Mesenchymal stem cell (in vitro differentiated cells and primary cell): ENCODE data around the gene ZNF41.

ENCODE experiments used
- DNase-seq: peaks from one replicate; pipeline ENCODE4 v3.0.0-alpha.2; 2013
- H2AFZ ChIP-seq: one replicate; pipeline ENCODE4 v1.6.1; 2013; ENCODE audit warnings: low read depth, mild to moderate bottlenecking, control low read depth, inconsistent platforms, low read length, moderate library complexity
- H2AK5ac ChIP-seq: 2 replicates; pipeline ENCODE4 v1.6.1; 2013; ENCODE audit warnings: low read length, moderate library complexity, mild to moderate bottlenecking, inconsistent platforms; ENCODE audit not compliant: severe bottlenecking
- H2BK120ac ChIP-seq: one replicate; pipeline ENCODE4 v1.6.1; 2013; ENCODE audit warnings: low read depth, mild to moderate bottlenecking, inconsistent platforms, low read length, moderate library complexity
- H2BK12ac ChIP-seq, 2 experiments: one replicate each; pipeline ENCODE4 v1.6.1; 2013; ENCODE audit warnings: inconsistent platforms in 2 of 2, low read length in 2 of 2, mild to moderate bottlenecking in 2 of 2, moderate library complexity in 2 of 2, control low read depth in 1 of 2
- H2BK15ac ChIP-seq: one replicate; pipeline ENCODE4 v1.6.1; 2013; ENCODE audit warnings: mild to moderate bottlenecking, low read depth, inconsistent platforms; ENCODE audit not compliant: poor library complexity, severe bottlenecking
- H2BK5ac ChIP-seq: 2 replicates; pipeline ENCODE4 v1.6.1; 2013; ENCODE audit warnings: low read depth, mild to moderate bottlenecking, low read length, control low read depth, inconsistent platforms; ENCODE audit not compliant: poor library complexity, severe bottlenecking
- H3K14ac ChIP-seq, 2 experiments: one replicate each; pipeline ENCODE4 v1.6.1; 2013; ENCODE audit warnings: inconsistent platforms in 2 of 2, low read length in 2 of 2, control low read depth in 1 of 2, mild to moderate bottlenecking in 1 of 2, moderate library complexity in 1 of 2
- H3K18ac ChIP-seq, 2 experiments: one replicate each; pipeline ENCODE4 v1.6.1; 2013; ENCODE audit warnings: inconsistent platforms in 2 of 2, low read length in 2 of 2, control low read depth in 1 of 2, low read depth in 1 of 2, mild to moderate bottlenecking in 1 of 2
- H3K23ac ChIP-seq, 2 experiments: one replicate each; pipeline ENCODE4 v1.6.1; 2013; ENCODE audit warnings: inconsistent platforms in 2 of 2, low read length in 2 of 2, mild to moderate bottlenecking in 2 of 2, moderate library complexity in 2 of 2, control low read depth in 1 of 2
- H3K27ac ChIP-seq: 2 replicates; pipeline ENCODE4 v1.5.1; 2013; ENCODE audit warnings: mild to moderate bottlenecking, moderate library complexity, low read length, control low read depth, inconsistent platforms; ENCODE audit not compliant: poor library complexity, severe bottlenecking
- H3K27me3 ChIP-seq, 2 experiments: 2 replicates each; pipeline versions ENCODE4 v1.6.1 to v1.7.0; 2013; ENCODE audit warnings: low read length in 2 of 2, mild to moderate bottlenecking in 2 of 2, moderate library complexity in 2 of 2, control low read depth in 1 of 2, inconsistent platforms in 1 of 2; ENCODE audit not compliant: control insufficient read depth in 1 of 2, insufficient read depth in 1 of 2
- H3K36me3 ChIP-seq, 2 experiments: 2 replicates each; pipeline versions ENCODE4 v1.6.1 to v1.7.0; 2013; ENCODE audit warnings: low read length in 2 of 2, control low read depth in 1 of 2, inconsistent platforms in 1 of 2, low read depth in 1 of 2, mild to moderate bottlenecking in 1 of 2; ENCODE audit not compliant: insufficient read depth in 2 of 2, control insufficient read depth in 1 of 2
- H3K4ac ChIP-seq, 2 experiments: one replicate each; pipeline ENCODE4 v1.6.1; 2013; ENCODE audit warnings: inconsistent platforms in 2 of 2, low read length in 2 of 2, mild to moderate bottlenecking in 2 of 2, moderate library complexity in 2 of 2, control low read depth in 1 of 2, low read depth in 1 of 2
- H3K4me1 ChIP-seq: 2 replicates; pipeline ENCODE4 v1.6.1; 2013; ENCODE audit warnings: low read depth, low read length, control low read depth; ENCODE audit not compliant: control insufficient read depth, insufficient read depth
- H3K4me2 ChIP-seq: 2 replicates; pipeline ENCODE4 v1.6.1; 2013; ENCODE audit warnings: low read length, mild to moderate bottlenecking, inconsistent platforms; ENCODE audit not compliant: poor library complexity, severe bottlenecking
- H3K4me3 ChIP-seq, 2 experiments: 2 replicates each; pipeline versions ENCODE4 v1.5.1 to v1.7.0; 2013; ENCODE audit warnings: low read length in 2 of 2, mild to moderate bottlenecking in 2 of 2, control low read depth in 1 of 2, low read depth in 1 of 2; ENCODE audit not compliant: insufficient read depth in 1 of 2
- H3K79me1 ChIP-seq: replicated peaks from 2 replicates; pipeline ENCODE4 v1.6.1; 2013; ENCODE audit warnings: mild to moderate bottlenecking, control low read depth, low read length, inconsistent platforms; ENCODE audit not compliant: poor library complexity, severe bottlenecking
- H3K9ac ChIP-seq: 2 replicates; pipeline ENCODE4 v1.7.0; 2013; ENCODE audit warnings: mild to moderate bottlenecking, low read length, moderate library complexity
- H3K9me3 ChIP-seq: 2 replicates; pipeline ENCODE4 v1.7.0; 2013; ENCODE audit warnings: mild to moderate bottlenecking, low read length; ENCODE audit not compliant: control insufficient read depth
- H4K8ac ChIP-seq: one replicate; pipeline ENCODE4 v1.6.1; 2013; ENCODE audit warnings: inconsistent platforms, mild to moderate bottlenecking, low read length, moderate library complexity
- H4K91ac ChIP-seq: one replicate; pipeline ENCODE4 v1.6.1; 2013; ENCODE audit warnings: mild to moderate bottlenecking, low read length, inconsistent platforms
- WGBS: methylation state at CpG from one replicate; pipeline ENCODE4 v1.1.7; 2013; ENCODE audit warnings: mixed read lengths; 5-methylcytosine and 5-hydroxymethylcytosine counted together

The ZNF41 gene

GRCh38 chrX:47480576-47480975, 2.4 kb downstream of the ZNF41 start:
- Histone ChIP-seq H3K4ac (no peak overlapping the region), H3K4me1 (peaks cover 3% of the 10 kb centered on the region)
- WGBS, result 0% methylated on average over 1 of the region's 2 CpGs

DNA sequence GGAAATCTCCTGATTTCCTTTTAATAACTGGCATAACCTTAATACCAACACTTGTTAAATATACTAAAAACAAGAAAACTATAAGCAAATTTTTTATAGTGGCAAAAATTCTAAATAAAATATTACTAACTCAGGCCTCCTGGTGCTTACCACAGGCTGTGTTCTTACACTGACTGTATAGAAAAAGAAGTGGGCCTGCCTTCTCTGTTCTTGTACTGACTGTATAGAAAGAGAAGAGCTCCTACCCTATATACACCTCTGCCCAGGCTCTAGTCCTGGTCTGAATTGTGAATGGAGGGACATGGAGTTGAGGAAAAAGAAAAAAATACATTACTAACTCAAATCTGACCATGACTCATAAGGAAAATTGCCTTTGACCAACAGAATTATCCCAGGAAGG, 7.5 kb downstream of the ZNF41 start:
- Histone ChIP-seq H3K14ac (no peak overlapping the region), H3K27ac (no peak overlapping the region), H4K91ac (no peak overlapping the region), H3K9me3 (no peaks in the 10 kb centered on the region), H3K4me2 (no peak overlapping the region), H2AFZ (no peak overlapping the region), H3K36me3 (no peaks in the 10 kb centered on the region), H3K4ac (no peak overlapping the region), H3K18ac (no peak overlapping the region), H2BK5ac (no peak overlapping the region), H2AK5ac (no peak overlapping the region), H2BK15ac (no peak overlapping the region), H3K27me3 (no peaks in the 10 kb centered on the region), H3K4me1 (no peaks in the 10 kb centered on the region), H3K23ac (no peak overlapping the region), H2BK12ac (no peak overlapping the region), H3K4me3 (no peak overlapping the region), H3K79me1 (peaks cover 2% of the 10 kb centered on the region), H2BK120ac (no peak overlapping the region), H4K8ac (no peak overlapping the region), H3K9ac (no peak overlapping the region)
- DNase-seq, result no peak

More at GRCh38 chrX:47480576-47480975, 2.4 kb downstream of the ZNF41 start:
- H3K27me3 ChIP-seq, result peaks cover 0 to 2% of the 10 kb centered on the region in 2 experiments
- no peak overlapping the region for H3K4me2 ChIP-seq
- H3K79me1 ChIP-seq, result no peaks in the 10 kb centered on the region
- no peak overlapping the region for H4K91ac ChIP-seq
- no peak overlapping the region for H3K9ac ChIP-seq
- H2AK5ac ChIP-seq, result no peak overlapping the region
- no peak overlapping the region for H3K14ac ChIP-seq
- no peak for DNase-seq
- H2BK12ac ChIP-seq, result no peak overlapping the region
- no peak overlapping the region for H3K4me3 ChIP-seq
- H3K18ac ChIP-seq, result no peak overlapping the region
- H2AFZ ChIP-seq, result no peak overlapping the region
- no peaks in the 10 kb centered on the region for H3K36me3 ChIP-seq
- H3K27ac ChIP-seq, result no peak overlapping the region
- no peak overlapping the region for H2BK120ac ChIP-seq
- no peak overlapping the region for H3K23ac ChIP-seq
- no peak overlapping the region for H4K8ac ChIP-seq
- H3K9me3 ChIP-seq, result no peaks in the 10 kb centered on the region
- H2BK5ac ChIP-seq, result no peak overlapping the region
- H2BK15ac ChIP-seq, result no peak overlapping the region

- no peak overlapping the region for H3K4ac ChIP-seq
- peaks cover 15% of the 10 kb centered on the region for H3K79me1 ChIP-seq
- no peak overlapping the region for H4K8ac ChIP-seq
- no peak overlapping the region for H3K4me3 ChIP-seq
- H3K18ac ChIP-seq, result no peak overlapping the region
- H3K23ac ChIP-seq, result no peak overlapping the region
- no peak overlapping the region for H3K4me2 ChIP-seq
- 95% methylated on average over 5 of the region's 5 CpGs for WGBS
- no peak overlapping the region for H2BK5ac ChIP-seq
- H4K91ac ChIP-seq, result no peak overlapping the region
- no peak overlapping the region for H3K27ac ChIP-seq
- no peak for DNase-seq
- H2BK120ac ChIP-seq, result no peak overlapping the region
- no peak overlapping the region for H3K14ac ChIP-seq
- H3K9me3 ChIP-seq, result no peaks in the 10 kb centered on the region
- no peak overlapping the region for H2BK15ac ChIP-seq
- H3K4me1 ChIP-seq, result no peaks in the 10 kb centered on the region
- H2AK5ac ChIP-seq, result no peak overlapping the region
- peaks cover 21 to 23% of the 10 kb centered on the region in 2 experiments for H3K36me3 ChIP-seq
- no peak overlapping the region for H3K9ac ChIP-seq
- H2AFZ ChIP-seq, result no peak overlapping the region
- no peaks in the 10 kb centered on the region for H3K27me3 ChIP-seq
- H2BK12ac ChIP-seq, result no peak overlapping the region
Measured at GRCh38 chrX:47467106-47467505, 15.9 kb downstream of the ZNF41 start.

DNA sequence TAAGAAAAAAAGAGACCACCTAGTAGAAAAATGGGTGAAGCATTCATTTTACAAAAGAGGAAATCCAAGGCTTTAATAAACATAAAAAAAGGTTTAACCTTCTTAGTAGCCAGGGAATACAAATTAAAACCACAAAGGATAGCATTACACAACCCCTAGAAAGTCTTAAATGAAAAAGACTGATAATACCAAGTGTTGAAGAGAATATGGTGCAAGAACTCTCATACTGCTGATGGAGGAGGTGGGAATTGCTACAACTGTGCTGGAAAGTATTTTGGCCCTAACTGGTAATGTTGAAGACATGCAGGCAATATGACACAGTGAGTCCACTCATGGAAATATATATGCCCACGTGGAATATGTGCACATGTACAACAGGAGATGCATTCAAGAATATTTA, 22.5 kb downstream of the ZNF41 start:
- Histone ChIP-seq H3K4me3 (no peak overlapping the region), H3K4me1 (no peaks in the 10 kb centered on the region), H2BK12ac (no peak overlapping the region), H3K23ac (no peak overlapping the region), H3K4ac (no peak overlapping the region), H2AK5ac (no peak overlapping the region), H3K79me1 (peaks cover 3% of the 10 kb centered on the region), H4K91ac (no peak overlapping the region), H4K8ac (no peak overlapping the region), H2AFZ (no peak overlapping the region), H3K4me2 (no peak overlapping the region), H3K9me3 (peaks cover 25% of the 10 kb centered on the region), H2BK120ac (no peak overlapping the region), H3K9ac (no peak overlapping the region), H2BK5ac (no peak overlapping the region), H3K27me3 (no peaks in the 10 kb centered on the region), H3K14ac (no peak overlapping the region), H3K18ac (no peak overlapping the region), H3K36me3 (peaks cover 16 to 21% of the 10 kb centered on the region in 2 experiments), H3K27ac (no peak overlapping the region), H2BK15ac (no peak overlapping the region)
- no CpG with 5 or more reads among the region's 1 CpG for WGBS
- DNase-seq, result no peak
